C4-2B (cell line): ENCODE measurements around the gene CTSV.
A peak's percentile ranks its signal among the peaks of the same experiment; 100 is the strongest.
"Not testable (repeated sequence)": the region's sequence is repeated elsewhere in the genome, so short reads cannot be mapped to it uniquely, and the experiment has no call there.

ENCODE experiments used
- H3K27ac ChIP-seq: fragments of 450-650 bp; 2 replicates; pipeline ENCODE4 v1.5.1; 2017
- CTCF ChIP-seq: fragments of 450-650 bp; conservative IDR thresholded peaks from 2 replicates; pipeline ENCODE4 v1.5.1; 2017; ENCODE audit warnings: mild to moderate bottlenecking
- ZFX ChIP-seq: fragments of 450-650 bp; IDR thresholded peaks from 2 replicates; pipeline ENCODE4 v1.6.1; 2017

Gene CTSV

GRCh38 chr9:97053717-97054116 is 14.8 kb upstream of the CTSV start:
- no peak for TF ChIP-seq ZFX
- TF ChIP-seq CTCF = no peak

GRCh38 chr9:97052735-97053134 is 13.8 kb upstream of the CTSV start:
- H3K27ac ChIP-seq = no peak overlapping the region

More at GRCh38 chr9:97053717-97054116, 14.8 kb upstream of the CTSV start:
- H3K27ac ChIP-seq = no peak overlapping the region

GRCh38 chr9:97046228-97046627 is 7.3 kb upstream of the CTSV start:
- H3K27ac ChIP-seq = no peak overlapping the region
- TF ChIP-seq ZFX = no peak
- no peak for TF ChIP-seq CTCF

More at GRCh38 chr9:97052735-97053134, 13.8 kb upstream of the CTSV start:
- no peak for TF ChIP-seq CTCF
- TF ChIP-seq ZFX = no peak

- TF ChIP-seq CTCF = no peak
- TF ChIP-seq ZFX = no peak
- H3K27ac ChIP-seq = no peak overlapping the region
Measured at GRCh38 chr9:97045300-97045699, 6.4 kb upstream of the CTSV start.

GRCh38 chr9:97041898-97042297 is 3.0 kb upstream of the CTSV start:
- TF ChIP-seq ZFX (no peak), CTCF (no peak)

GRCh38 chr9:97039514-97039860 is 545 bp upstream of the CTSV start:
- TF ChIP-seq ZFX (no peak), CTCF (no peak)
- peak overlapping the region; percentile 44 for H3K27ac ChIP-seq

More at GRCh38 chr9:97041898-97042297, 3.0 kb upstream of the CTSV start:
- no peak overlapping the region for H3K27ac ChIP-seq

GRCh38 chr9:97023505-97023904 is 15.4 kb downstream of the CTSV start:
- not testable (repeated sequence) for H3K27ac ChIP-seq

GRCh38 chr9:97013151-97014132 is 25.5 kb downstream of the CTSV start:
- peak overlapping the region; percentile 75 for H3K27ac ChIP-seq
- TF ChIP-seq ZFX = peak; percentile 75

GRCh38 chr9:97012617-97013016 is 26.3 kb downstream of the CTSV start:
- H3K27ac ChIP-seq = peak overlapping the region; percentile 75

GRCh38 chr9:97002195-97002594 is 36.7 kb downstream of the CTSV start:
- not testable (repeated sequence) for H3K27ac ChIP-seq

- not testable (repeated sequence) for H3K27ac ChIP-seq
Measured at GRCh38 chr9:97001338-97001737, 37.6 kb downstream of the CTSV start.

- H3K27ac ChIP-seq = not testable (repeated sequence)
Measured at GRCh38 chr9:97000139-97000787, 38.7 kb downstream of the CTSV start.

- not testable (repeated sequence) for H3K27ac ChIP-seq
Measured at GRCh38 chr9:96999733-97000132, 39.2 kb downstream of the CTSV start.
